ENCODE measurements around the gene TLE6. TPM values are rescaled to one million over a fixed set of nuclear protein-coding genes. Genes with fewer than 3 reads are reported as not detected.
A peak's percentile ranks its signal among the peaks of the same experiment; 100 is the strongest.
"Not testable (repeated sequence)": the region's sequence is repeated elsewhere in the genome, so short reads cannot be mapped to it uniquely, and the experiment has no call there.

TLE6 gene
- total RNA-seq, 6 experiments from 2014 or later, result 0.82 to 3.0 (median 1.2) TPM

DNA sequence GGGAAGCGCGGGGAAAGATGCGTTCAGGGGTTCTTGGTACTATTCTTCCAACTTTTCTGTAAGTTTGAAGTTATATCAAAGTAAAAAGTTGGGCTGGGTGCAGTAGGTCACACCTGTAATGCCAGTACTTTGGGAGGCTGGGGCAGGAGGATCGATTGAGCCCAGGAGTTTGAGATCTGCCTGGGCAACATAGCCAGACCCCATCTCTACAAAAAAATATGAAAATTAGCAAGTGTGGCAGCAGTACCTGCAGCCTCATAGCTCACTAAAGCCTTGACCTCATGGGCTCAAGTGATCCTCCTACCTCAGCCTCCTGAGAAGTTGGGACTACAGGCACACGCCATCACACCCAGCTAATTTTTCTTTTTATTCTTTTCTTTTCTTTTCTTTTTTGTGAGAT is 20.2 kb upstream of the TLE6 start:
- H3K4me3 Mint-ChIP-seq, result no peak overlapping the region
- TF ChIP-seq, protein P1, sequence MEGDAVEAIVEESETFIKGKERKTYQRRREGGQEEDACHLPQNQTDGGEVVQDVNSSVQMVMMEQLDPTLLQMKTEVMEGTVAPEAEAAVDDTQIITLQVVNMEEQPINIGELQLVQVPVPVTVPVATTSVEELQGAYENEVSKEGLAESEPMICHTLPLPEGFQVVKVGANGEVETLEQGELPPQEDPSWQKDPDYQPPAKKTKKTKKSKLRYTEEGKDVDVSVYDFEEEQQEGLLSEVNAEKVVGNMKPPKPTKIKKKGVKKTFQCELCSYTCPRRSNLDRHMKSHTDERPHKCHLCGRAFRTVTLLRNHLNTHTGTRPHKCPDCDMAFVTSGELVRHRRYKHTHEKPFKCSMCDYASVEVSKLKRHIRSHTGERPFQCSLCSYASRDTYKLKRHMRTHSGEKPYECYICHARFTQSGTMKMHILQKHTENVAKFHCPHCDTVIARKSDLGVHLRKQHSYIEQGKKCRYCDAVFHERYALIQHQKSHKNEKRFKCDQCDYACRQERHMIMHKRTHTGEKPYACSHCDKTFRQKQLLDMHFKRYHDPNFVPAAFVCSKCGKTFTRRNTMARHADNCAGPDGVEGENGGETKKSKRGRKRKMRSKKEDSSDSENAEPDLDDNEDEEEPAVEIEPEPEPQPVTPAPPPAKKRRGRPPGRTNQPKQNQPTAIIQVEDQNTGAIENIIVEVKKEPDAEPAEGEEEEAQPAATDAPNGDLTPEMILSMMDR (IDR thresholded peaks at IDR 0.05), result no peak
- H3K27ac Mint-ChIP-seq, result no peak overlapping the region
- peaks cover 2% of the 10 kb centered on the region for H3K27me3 Mint-ChIP-seq (ENCODE audit: insufficient read depth)
- no peak for DNase-seq
- peaks cover 9% of the 10 kb centered on the region; the same call in 1 of the 2 replicates for H3K4me1 Mint-ChIP-seq (ENCODE audit: low read depth)
- H3K9me3 Mint-ChIP-seq, result no peaks in the 10 kb centered on the region
- H3K36me3 Mint-ChIP-seq (ENCODE audit: low read depth), result no peaks in the 10 kb centered on the region

DNA sequence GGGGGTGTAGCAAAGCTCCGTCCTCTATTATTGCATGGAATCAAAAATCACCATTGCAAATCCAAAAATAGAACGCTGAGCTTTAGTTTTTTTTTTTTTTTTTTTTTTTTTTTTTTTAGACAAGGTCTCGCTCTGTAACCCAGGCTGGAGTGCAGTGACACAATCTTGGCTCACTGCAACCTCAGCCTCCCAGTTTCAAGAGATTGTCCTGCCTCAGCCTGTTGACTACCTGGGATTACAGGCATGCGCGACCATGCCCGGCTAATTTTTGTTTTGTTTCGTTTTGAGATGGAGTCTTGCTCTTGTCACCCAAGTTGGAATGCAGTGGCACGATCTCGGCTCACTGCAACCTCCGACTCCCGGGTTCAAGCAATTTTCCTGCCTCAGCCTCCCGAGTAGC is 17.2 kb upstream of the TLE6 start:
- Mint-ChIP-seq H3K4me1 (ENCODE audit: low read depth) (peaks cover 6% of the 10 kb centered on the region; the same call in 1 of the 2 replicates), H3K4me3 (no peak overlapping the region), H3K9me3 (no peaks in the 10 kb centered on the region), H3K27ac (no peak overlapping the region), H3K36me3 (ENCODE audit: low read depth) (no peaks in the 10 kb centered on the region), H3K27me3 (ENCODE audit: insufficient read depth) (peaks cover 2% of the 10 kb centered on the region)
- DNase-seq, result no peak
- TF ChIP-seq, protein P1 (IDR thresholded peaks at IDR 0.05), result no peak

DNA sequence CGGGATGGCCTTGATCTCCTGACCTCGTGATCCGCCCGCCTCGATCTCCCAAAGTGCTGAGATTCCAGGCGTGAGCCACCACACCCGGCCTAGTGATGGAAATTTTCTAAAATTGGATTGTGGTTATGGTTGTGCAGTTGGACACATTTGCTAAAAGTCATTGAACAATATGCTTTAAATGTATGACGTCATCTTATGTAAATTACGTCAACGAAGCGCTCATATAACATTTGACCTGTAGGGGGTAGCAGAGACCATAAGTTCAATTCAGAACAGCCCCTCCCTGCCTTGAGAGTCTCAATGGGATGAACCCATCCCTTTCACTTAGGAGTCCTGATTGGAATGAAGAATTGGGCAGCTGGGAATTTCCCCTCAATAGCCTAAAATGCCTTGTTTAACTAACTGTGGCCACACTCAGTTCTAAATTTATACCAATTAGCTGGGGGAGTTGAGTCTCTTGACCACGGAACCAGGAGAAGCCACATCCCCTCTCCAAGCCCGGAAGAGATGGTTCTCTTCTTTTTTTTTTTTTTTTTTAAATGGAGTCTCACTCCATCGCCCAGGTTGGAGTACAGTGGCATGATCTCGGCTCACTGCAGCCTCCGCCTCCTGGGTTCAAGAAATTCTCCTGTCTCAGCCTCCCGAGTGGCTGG is 15.2 kb upstream of the TLE6 start:
- Mint-ChIP-seq H3K27ac (no peak overlapping the region), H3K4me3 (peak overlapping the region; percentile 51; the same call in 1 of the 2 replicates)

DNA sequence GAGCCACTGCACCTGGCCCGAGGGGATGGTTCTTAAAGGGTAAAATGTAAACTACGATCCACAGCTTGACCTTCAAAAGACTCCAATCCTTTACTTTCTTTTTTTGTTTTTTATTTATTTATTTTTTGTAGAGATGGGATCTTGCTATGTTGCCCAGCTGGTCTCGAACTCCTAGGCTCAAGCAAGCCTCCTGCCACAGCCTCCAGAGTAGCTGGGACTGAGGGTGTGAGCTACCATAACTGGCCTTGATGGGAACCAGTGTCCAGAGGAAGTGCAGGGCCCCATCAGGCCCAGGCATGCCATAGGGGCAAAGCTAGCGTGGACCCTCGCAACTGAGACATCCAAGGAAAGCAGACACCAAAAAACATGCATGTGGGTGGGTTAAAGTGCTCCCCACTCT is 14.2 kb upstream of the TLE6 start:
- Mint-ChIP-seq H3K4me3 (no peak overlapping the region), H3K9me3 (no peaks in the 10 kb centered on the region), H3K4me1 (ENCODE audit: low read depth) (peaks cover 6% of the 10 kb centered on the region; the same call in 1 of the 2 replicates), H3K27ac (no peak overlapping the region), H3K36me3 (ENCODE audit: low read depth) (no peaks in the 10 kb centered on the region), H3K27me3 (ENCODE audit: insufficient read depth) (peaks cover 4% of the 10 kb centered on the region)
- TF ChIP-seq, protein P1 (IDR thresholded peaks at IDR 0.05), result no peak
- no peak for DNase-seq

More for the DNA sequence above, 15.2 kb upstream of the TLE6 start:
- TF ChIP-seq, protein P1 (IDR thresholded peaks at IDR 0.05), result peak; percentile 90
- Mint-ChIP-seq H3K4me1 (ENCODE audit: low read depth) (peaks cover 6% of the 10 kb centered on the region; the same call in 1 of the 2 replicates), H3K27me3 (ENCODE audit: insufficient read depth) (peaks cover 4% of the 10 kb centered on the region), H3K9me3 (no peaks in the 10 kb centered on the region), H3K36me3 (ENCODE audit: low read depth) (no peaks in the 10 kb centered on the region)
- peak; percentile 70 for DNase-seq

DNA sequence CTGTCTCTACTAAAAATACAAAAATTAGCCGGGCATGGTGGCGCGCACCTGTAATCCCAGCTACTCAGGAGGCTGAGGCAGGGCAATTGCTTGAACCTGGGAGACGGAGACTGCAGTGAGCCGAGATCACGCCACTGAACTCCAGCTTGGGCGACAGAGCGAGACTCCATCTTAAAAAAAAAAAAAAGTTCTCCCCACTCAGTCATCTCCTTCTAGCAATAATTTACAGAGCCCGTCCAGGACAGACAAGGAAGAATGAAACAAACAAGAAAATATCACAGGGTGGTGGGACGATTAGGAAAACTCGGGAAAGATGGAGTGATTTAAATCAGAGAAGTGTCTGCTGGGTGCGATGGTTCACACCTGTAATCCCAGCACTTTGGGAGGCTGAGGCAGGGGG is 13.7 kb upstream of the TLE6 start:
- H3K27me3 Mint-ChIP-seq (ENCODE audit: insufficient read depth); H3K27ac Mint-ChIP-seq; H3K4me3 Mint-ChIP-seq; H3K4me1 Mint-ChIP-seq (ENCODE audit: low read depth); H3K9me3 Mint-ChIP-seq; DNase-seq; H3K36me3 Mint-ChIP-seq (ENCODE audit: low read depth): not testable (repeated sequence)

DNA sequence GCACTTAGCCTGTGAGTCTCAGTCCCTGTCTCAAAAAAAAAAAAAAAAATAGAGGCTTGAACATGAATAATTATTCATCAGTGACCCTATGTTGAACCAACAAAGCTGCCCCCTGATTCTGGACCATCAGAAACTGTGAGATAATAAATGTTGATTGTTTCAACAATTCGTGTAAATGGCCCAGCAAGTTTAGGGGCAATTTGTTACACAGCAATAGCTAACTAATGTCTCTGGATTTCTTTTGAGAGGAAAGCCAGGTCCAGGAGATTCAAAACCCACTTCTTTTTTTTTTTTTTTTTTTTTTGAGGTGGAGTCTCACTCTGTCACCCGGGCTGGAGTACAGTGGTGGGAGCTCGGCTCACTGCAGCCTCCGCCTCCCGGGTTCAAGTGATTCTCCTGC is 12.5 kb upstream of the TLE6 start:
- Mint-ChIP-seq H3K4me3 (no peak overlapping the region), H3K9me3 (no peaks in the 10 kb centered on the region), H3K27ac (no peak overlapping the region), H3K27me3 (ENCODE audit: insufficient read depth) (peaks cover 2% of the 10 kb centered on the region; the same call in 1 of the 2 replicates), H3K4me1 (ENCODE audit: low read depth) (peaks cover 6% of the 10 kb centered on the region; the same call in 1 of the 2 replicates), H3K36me3 (ENCODE audit: low read depth) (no peaks in the 10 kb centered on the region)
- TF ChIP-seq, protein P1 (IDR thresholded peaks at IDR 0.05), result no peak
- DNase-seq, result no peak
